H9 (cell line): ENCODE results near the gene TESK2. TPM values are rescaled to one million over a fixed set of nuclear protein-coding genes. Genes with fewer than 3 reads are reported as not detected.

Experiments
- DNase-seq: peaks from one replicate; pipeline ENCODE4 v3.0.0-alpha.2; 2017
- H2AFZ ChIP-seq: one replicate; pipeline ENCODE4 v1.6.1; 2013; ENCODE audit warnings: mild to moderate bottlenecking, low read length, control low read depth, moderate library complexity
- H2AK5ac ChIP-seq: 2 replicates; pipeline ENCODE4 v1.6.1; 2013; ENCODE audit warnings: low read length, control low read depth, mixed read lengths; ENCODE audit not compliant: insufficient read length
- H2BK120ac ChIP-seq: one replicate; pipeline ENCODE4 v1.6.1; 2013; ENCODE audit warnings: low read depth, mild to moderate bottlenecking, low read length, control low read depth, inconsistent platforms; ENCODE audit not compliant: poor library complexity, severe bottlenecking
- H2BK12ac ChIP-seq: 2 replicates; pipeline ENCODE4 v1.6.1; 2013; ENCODE audit warnings: low read length, control low read depth, mixed read lengths, low read depth; ENCODE audit not compliant: insufficient read length
- H2BK15ac ChIP-seq: 2 replicates; pipeline ENCODE4 v1.6.1; 2013; ENCODE audit warnings: low read depth, low read length, control low read depth
- H2BK20ac ChIP-seq: one replicate; pipeline ENCODE4 v1.6.1; 2013; ENCODE audit warnings: low read depth, mild to moderate bottlenecking, low read length, control low read depth, inconsistent platforms; ENCODE audit not compliant: poor library complexity, severe bottlenecking
- H2BK5ac ChIP-seq: 2 replicates; pipeline ENCODE4 v1.6.1; 2013; ENCODE audit warnings: low read length, control low read depth, mixed read lengths; ENCODE audit not compliant: insufficient read length
- H3K14ac ChIP-seq: 2 replicates; pipeline ENCODE4 v1.6.1; 2013; ENCODE audit warnings: low read length, control low read depth; ENCODE audit not compliant: insufficient read depth
- H3K18ac ChIP-seq: 2 replicates; pipeline ENCODE4 v1.6.1; 2013; ENCODE audit warnings: low read depth, mild to moderate bottlenecking, mixed read lengths, low read length, control low read depth; ENCODE audit not compliant: insufficient read length
- H3K23ac ChIP-seq: 2 replicates; pipeline ENCODE4 v1.6.1; 2013; ENCODE audit warnings: low read length, control low read depth, mixed read lengths, low read depth; ENCODE audit not compliant: insufficient read length
- H3K23me2 ChIP-seq: 2 replicates; pipeline ENCODE4 v1.6.1; 2013; ENCODE audit warnings: low read depth, mild to moderate bottlenecking, mixed read lengths, low read length, control low read depth; ENCODE audit not compliant: insufficient read length, poor library complexity, severe bottlenecking
- H3K27ac ChIP-seq: 2 replicates; pipeline ENCODE4 v1.5.1; 2013; ENCODE audit warnings: low read length, control low read depth, mixed read lengths, low read depth; ENCODE audit not compliant: insufficient read length
- H3K27me3 ChIP-seq: 2 replicates; pipeline ENCODE4 v1.6.1; 2013; ENCODE audit warnings: low read length, control low read depth, inconsistent platforms; ENCODE audit not compliant: insufficient read depth
- H3K4ac ChIP-seq: 2 replicates; pipeline ENCODE4 v1.6.1; 2013; ENCODE audit warnings: low read depth, mild to moderate bottlenecking, control low read depth, inconsistent platforms, low read length, moderate library complexity
- H3K4me1 ChIP-seq: 2 replicates; pipeline ENCODE4 v1.6.1; 2013; ENCODE audit warnings: low read length, control low read depth, inconsistent platforms; ENCODE audit not compliant: insufficient read depth
- H3K4me2 ChIP-seq: 2 replicates; pipeline ENCODE4 v1.6.1; 2013; ENCODE audit warnings: low read length, control low read depth, mixed read lengths; ENCODE audit not compliant: insufficient read length, insufficient read depth
- H3K56ac ChIP-seq: 2 replicates; pipeline ENCODE4 v1.6.1; 2013; ENCODE audit warnings: low read depth, mild to moderate bottlenecking, mixed read lengths, low read length, control low read depth; ENCODE audit not compliant: insufficient read length
- H3K79me1 ChIP-seq: 2 replicates; pipeline ENCODE4 v1.6.1; 2013; ENCODE audit warnings: low read depth, mild to moderate bottlenecking, moderate library complexity, low read length, control low read depth, inconsistent platforms; ENCODE audit not compliant: insufficient read depth, poor library complexity, severe bottlenecking
- H3K79me2 ChIP-seq: 2 replicates; pipeline ENCODE4 v1.6.1; 2013; ENCODE audit warnings: low read length, control low read depth, inconsistent platforms; ENCODE audit not compliant: insufficient read depth
- H3K9ac ChIP-seq: 2 replicates; pipeline ENCODE4 v1.6.1; 2013; ENCODE audit warnings: low read length, control low read depth, mixed read lengths; ENCODE audit not compliant: insufficient read length; ENCODE audit errors: extremely low read depth
- H3K9me3 ChIP-seq: one replicate; pipeline ENCODE4 v1.6.1; 2013; ENCODE audit warnings: low read depth, low read length, inconsistent platforms; ENCODE audit not compliant: control insufficient read depth
- H3T11ph ChIP-seq: one replicate; pipeline ENCODE4 v1.6.1; 2013; ENCODE audit warnings: mild to moderate bottlenecking, low read length, control low read depth, inconsistent platforms
- H4K20me1 ChIP-seq: one replicate; pipeline ENCODE4 v1.6.1; 2013; ENCODE audit not compliant: control insufficient read depth, insufficient read length, insufficient read depth
- H4K5ac ChIP-seq: 2 replicates; pipeline ENCODE4 v1.6.1; 2013; ENCODE audit warnings: low read depth, mild to moderate bottlenecking, mixed read lengths, low read length, control low read depth; ENCODE audit not compliant: insufficient read length
- H4K8ac ChIP-seq: replicated peaks from 2 replicates; pipeline ENCODE4 v1.6.1; 2013; ENCODE audit warnings: low read length, control low read depth, mixed read lengths, low read depth; ENCODE audit not compliant: insufficient read length
- H4K91ac ChIP-seq: 2 replicates; pipeline ENCODE4 v1.6.1; 2013; ENCODE audit warnings: low read depth, mild to moderate bottlenecking, moderate library complexity, mixed read lengths, low read length, control low read depth; ENCODE audit not compliant: insufficient read length
- H3K27ac Mint-ChIP-seq, 3 experiments: 2 replicates in 2 of 3; 3 replicates in 1 of 3; pipeline ENCODE4 v1.8.0; 2020 to 2021; ENCODE audit warnings: mixed read lengths in 3 of 3, mild to moderate bottlenecking in 1 of 3, moderate library complexity in 1 of 3
- H3K27me3 Mint-ChIP-seq: 2 replicates; pipeline ENCODE4 v1.8.0; 2021; ENCODE audit warnings: low read depth, mild to moderate bottlenecking, moderate library complexity, mixed read lengths
- H3K36me3 Mint-ChIP-seq, 3 experiments: 2 replicates in 2 of 3; 3 replicates in 1 of 3; pipeline ENCODE4 v1.8.0; 2020 to 2021; ENCODE audit warnings: low read depth in 3 of 3, mixed read lengths in 3 of 3; ENCODE audit not compliant: insufficient read depth in 1 of 3
- H3K4me1 Mint-ChIP-seq, 2 experiments: 2 replicates each; pipeline ENCODE4 v1.8.0; 2020; ENCODE audit warnings: mixed read lengths in 2 of 2
- H3K4me3 Mint-ChIP-seq, 2 experiments: 2 replicates in 1 of 2; 3 replicates in 1 of 2; pipeline ENCODE4 v1.8.0; 2020 to 2021; ENCODE audit warnings: mild to moderate bottlenecking in 2 of 2, mixed read lengths in 2 of 2, moderate library complexity in 1 of 2
- H3K9me3 Mint-ChIP-seq, 2 experiments: 2 replicates in 1 of 2; 3 replicates in 1 of 2; pipeline ENCODE4 v1.8.0; 2020; ENCODE audit warnings: mild to moderate bottlenecking in 2 of 2, mixed read lengths in 2 of 2, moderate library complexity in 1 of 2
- CTCF ChIP-seq: fragments of 200-600 bp; sonication (generic); conservative IDR thresholded peaks from 3 replicates; pipeline ENCODE4 v1.8.0; 2021; ENCODE audit warnings: antibody characterized with exemption, mild to moderate bottlenecking
- WGBS: extraction: QIAGEN DNeasy Blood & Tissue Kit; methylation state at CpG from one replicate; pipeline ENCODE4 v1.1.7; 2013; ENCODE audit warnings: missing lambda C conversion rate, low lambda C conversion rate, mixed read lengths; ENCODE audit not compliant: insufficient read length; ENCODE audit errors: extremely low coverage; 5-methylcytosine and 5-hydroxymethylcytosine counted together
- total RNA-seq: library from RNA; stranded (reverse); gene quantifications from 2 replicates; pipeline ENCODE4 v1.2.1, GENCODE V29; 2021

The TESK2 gene
- total RNA-seq, 1 experiment from 2014 or later, result 7.2 TPM

DNA sequence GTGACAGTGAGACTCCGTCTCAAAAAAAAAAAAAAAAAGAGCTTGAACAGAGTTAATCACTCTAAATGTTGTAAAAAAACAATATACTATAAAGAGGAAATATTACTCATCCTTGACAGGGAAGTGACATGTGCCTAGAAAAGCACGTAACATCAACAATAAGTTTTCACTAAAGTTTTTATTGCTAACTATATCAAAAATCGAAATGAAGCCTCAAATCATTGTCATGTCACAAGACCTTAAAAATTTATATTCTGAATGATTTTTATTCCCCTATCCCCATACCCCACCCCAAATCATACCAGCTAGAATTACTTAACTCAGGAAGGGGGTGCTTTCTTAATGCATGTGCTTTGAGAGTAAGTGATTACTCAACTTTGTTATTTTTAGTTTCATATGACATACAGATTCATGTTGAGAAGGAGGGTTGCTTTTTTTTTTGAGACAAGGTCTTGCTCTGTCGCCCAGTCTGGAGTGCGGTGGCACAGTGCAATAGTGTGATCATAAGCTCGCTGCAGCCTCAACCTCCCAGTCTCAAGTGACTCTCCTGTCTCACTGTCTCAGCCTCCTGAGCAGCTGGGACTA lies 97.2 kb downstream of the TESK2 start:
- Mint-ChIP-seq H3K27me3 (no peaks in the 10 kb centered on the region), H3K4me1 (peaks cover 0 to 5% of the 10 kb centered on the region in 2 experiments; a peak in 1 of 4 replicates)

More for the DNA sequence above, 97.2 kb downstream of the TESK2 start:
- H4K5ac ChIP-seq, result no peak overlapping the region
- H4K8ac ChIP-seq, result no peak overlapping the region
- H3K27me3 ChIP-seq, result no peaks in the 10 kb centered on the region
- no peak for TF ChIP-seq CTCF
- H2BK20ac ChIP-seq, result no peak overlapping the region
- no peak overlapping the region for H2BK12ac ChIP-seq
- no peaks in the 10 kb centered on the region for H3K4me1 ChIP-seq
- Mint-ChIP-seq H3K9me3 (no peaks in the 10 kb centered on the region), H3K27ac (no peak overlapping the region), H3K4me3 (no peak overlapping the region), H3K36me3 (no peaks in the 10 kb centered on the region)
- no peak overlapping the region for H3K9ac ChIP-seq
- H3K14ac ChIP-seq, result no peak overlapping the region
- H3K23ac ChIP-seq, result no peak overlapping the region
- no peak overlapping the region for H3T11ph ChIP-seq
- H4K91ac ChIP-seq, result no peak overlapping the region
- H3K56ac ChIP-seq, result no peak overlapping the region
- no peaks in the 10 kb centered on the region for H4K20me1 ChIP-seq
- H3K79me2 ChIP-seq, result no peaks in the 10 kb centered on the region
- no peaks in the 10 kb centered on the region for H3K79me1 ChIP-seq
- WGBS, result no CpG with 5 or more reads among the region's 6 CpGs
- no peak overlapping the region for H2BK120ac ChIP-seq
- H3K27ac ChIP-seq, result no peak overlapping the region
- H3K4ac ChIP-seq, result no peak overlapping the region
- no peak overlapping the region for H2AK5ac ChIP-seq
- H2BK5ac ChIP-seq, result no peak overlapping the region
- no peak overlapping the region for H3K4me2 ChIP-seq
- no peaks in the 10 kb centered on the region for H3K23me2 ChIP-seq
- H3K18ac ChIP-seq, result no peak overlapping the region
- no peak overlapping the region for H2AFZ ChIP-seq
- no peaks in the 10 kb centered on the region for H3K9me3 ChIP-seq
- H2BK15ac ChIP-seq, result no peak overlapping the region
- no peak for DNase-seq
